ENCODE results near the gene CADM4. TPM values are rescaled to one million over a fixed set of nuclear protein-coding genes. Genes with fewer than 3 reads are reported as not detected.

CADM4 gene
- total RNA-seq, 1 experiment from 2014 or later = 17.5 TPM

- H3K9me3 Mint-ChIP-seq (ENCODE audit: low read depth, unreplicated experiment) = no peaks in the 10 kb centered on the region
- H3K27ac Mint-ChIP-seq (ENCODE audit: unreplicated experiment) = peak within 1 kb of the TSS; percentile 95
- H3K4me1 Mint-ChIP-seq (ENCODE audit: low read depth, unreplicated experiment) = no peaks in the 10 kb centered on the region
- H3K4me3 Mint-ChIP-seq (ENCODE audit: low read depth, unreplicated experiment) = peak within 1 kb of the TSS; percentile 98
- peaks cover 17% of the 10 kb centered on the region for H3K36me3 Mint-ChIP-seq (ENCODE audit: insufficient read depth, unreplicated experiment)
- peak; percentile 98 for DNase-seq
- BruUV-seq (replicated peaks) = no TSS peak
- CTCF ChIA-PET = interaction anchor here (0.7 kb wide), 1 partner anchor 21 kb away, joined by 3 read pairs; the partner anchor contains the start of genes IRGQ and ZNF576
- peaks cover 14% of the 10 kb centered on the region for H3K27me3 Mint-ChIP-seq (ENCODE audit: unreplicated experiment)
- TF ChIP-seq, protein P1, sequence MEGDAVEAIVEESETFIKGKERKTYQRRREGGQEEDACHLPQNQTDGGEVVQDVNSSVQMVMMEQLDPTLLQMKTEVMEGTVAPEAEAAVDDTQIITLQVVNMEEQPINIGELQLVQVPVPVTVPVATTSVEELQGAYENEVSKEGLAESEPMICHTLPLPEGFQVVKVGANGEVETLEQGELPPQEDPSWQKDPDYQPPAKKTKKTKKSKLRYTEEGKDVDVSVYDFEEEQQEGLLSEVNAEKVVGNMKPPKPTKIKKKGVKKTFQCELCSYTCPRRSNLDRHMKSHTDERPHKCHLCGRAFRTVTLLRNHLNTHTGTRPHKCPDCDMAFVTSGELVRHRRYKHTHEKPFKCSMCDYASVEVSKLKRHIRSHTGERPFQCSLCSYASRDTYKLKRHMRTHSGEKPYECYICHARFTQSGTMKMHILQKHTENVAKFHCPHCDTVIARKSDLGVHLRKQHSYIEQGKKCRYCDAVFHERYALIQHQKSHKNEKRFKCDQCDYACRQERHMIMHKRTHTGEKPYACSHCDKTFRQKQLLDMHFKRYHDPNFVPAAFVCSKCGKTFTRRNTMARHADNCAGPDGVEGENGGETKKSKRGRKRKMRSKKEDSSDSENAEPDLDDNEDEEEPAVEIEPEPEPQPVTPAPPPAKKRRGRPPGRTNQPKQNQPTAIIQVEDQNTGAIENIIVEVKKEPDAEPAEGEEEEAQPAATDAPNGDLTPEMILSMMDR (IDR thresholded peaks at IDR 0.05; ENCODE audit: unreplicated experiment) = no peak
- intact Hi-C loops (cut with micrococcal nuclease; ENCODE audit: unreplicated experiment) = no loop called here
These were observed 64.3 kb downstream of the CADM4 start, which contains the start of the genes PINLYP and XRCC1 for GRCh38 chr19:43575156-43575950. Gene PINLYP (plus strand): TSS chr19:43575801. CDS start chr19:43577192, 1,391 bp downstream. Gene XRCC1 (minus strand): TSS chr19:43575527. CDS start chr19:43575458, 69 bp downstream.

- no peak for DNase-seq
- H3K4me3 Mint-ChIP-seq (ENCODE audit: low read depth, unreplicated experiment) = peak overlapping the region; percentile 98
- H3K36me3 Mint-ChIP-seq (ENCODE audit: insufficient read depth, unreplicated experiment) = peaks cover 17% of the 10 kb centered on the region
- no peaks in the 10 kb centered on the region for H3K4me1 Mint-ChIP-seq (ENCODE audit: low read depth, unreplicated experiment)
- peaks cover 14% of the 10 kb centered on the region for H3K27me3 Mint-ChIP-seq (ENCODE audit: unreplicated experiment)
- intact Hi-C loops (cut with micrococcal nuclease; ENCODE audit: unreplicated experiment) = no loop called here
- CTCF ChIA-PET = interaction anchor here (0.7 to 0.9 kb wide), 2 partner anchors 19 to 22 kb away, joined by 3 read pairs; partner anchors contain the start of genes IRGQ and ZNF576
- H3K9me3 Mint-ChIP-seq (ENCODE audit: low read depth, unreplicated experiment) = no peaks in the 10 kb centered on the region
- H3K27ac Mint-ChIP-seq (ENCODE audit: unreplicated experiment) = peak overlapping the region; percentile 95
- TSS peak; percentile 78 for BruUV-seq (replicated peaks)
- TF ChIP-seq, protein P1 (IDR thresholded peaks at IDR 0.05; ENCODE audit: unreplicated experiment) = no peak
These were observed 65.1 kb downstream of the CADM4 start for GRCh38 chr19:43574424-43575155.

Other genes starting within 250 kb of the CADM4 start
- gene TEX101, start 225.0 kb downstream of the CADM4 start, total RNA-seq (2022) = not detected in 2 replicates
- 6.6 and 6.9 TPM in 2 replicates for gene LYPD3, start 174.2 kb downstream of the CADM4 start, total RNA-seq (2022)
- 24.7 and 25.7 TPM in 2 replicates for gene PHLDB3, start 135.1 kb downstream of the CADM4 start, total RNA-seq (2022)
- gene ETHE1, start 112.6 kb downstream of the CADM4 start, total RNA-seq (2022) = 44.8 and 48.4 TPM in 2 replicates
- 2.2 and 2.8 TPM in 2 replicates for gene ZNF575, start 106.7 kb downstream of the CADM4 start, total RNA-seq (2022)
- gene XRCC1, start 64.3 kb downstream of the CADM4 start, total RNA-seq (2022) = 55.8 and 56.8 TPM in 2 replicates
- gene PINLYP, start 64.0 kb downstream of the CADM4 start, total RNA-seq (2022) = 0.17 and 0.76 TPM in 2 replicates
- gene IRGQ, start 43.7 kb downstream of the CADM4 start, total RNA-seq (2022) = 34.2 and 36.1 TPM in 2 replicates
- gene ZNF576, start 43.3 kb downstream of the CADM4 start, total RNA-seq (2022) = 19.4 and 20.7 TPM in 2 replicates
- gene SRRM5, start 27.8 kb downstream of the CADM4 start, total RNA-seq (2022) = 1.9 and 2.0 TPM in 2 replicates
- gene ZNF428, start 20.2 kb downstream of the CADM4 start, total RNA-seq (2022) = 32.8 and 33.2 TPM in 2 replicates
- 78.2 and 147 TPM in 2 replicates for gene PLAUR, start 30.3 kb upstream of the CADM4 start, total RNA-seq (2022)
- not detected in 2 replicates for gene IRGC, start 76.2 kb upstream of the CADM4 start, total RNA-seq (2022)
- 69.1 and 85.5 TPM in 2 replicates for gene SMG9, start 115.1 kb upstream of the CADM4 start, total RNA-seq (2022)
- 147 and 152 TPM in 2 replicates for gene KCNN4, start 141.1 kb upstream of the CADM4 start, total RNA-seq (2022)
- 5.0 and 6.4 TPM in 2 replicates for gene LYPD5, start 162.6 kb upstream of the CADM4 start, total RNA-seq (2022)
- gene ZNF283, start 187.5 kb upstream of the CADM4 start, total RNA-seq (2022) = 12.9 and 13.9 TPM in 2 replicates
- gene ZNF404, start 244.1 kb upstream of the CADM4 start, total RNA-seq (2022) = 4.4 and 4.6 TPM in 2 replicates

All from Calu3 (cell line).